Sigmoid colon (tissue), 7 donors: Measurements from ENCODE around the gene PSMB7. TPM values are rescaled to one million over a fixed set of nuclear protein-coding genes. Genes with fewer than 3 reads are reported as not detected.

ENCODE experiments used
- DNase-seq: peaks from one replicate; pipeline ENCODE4 v3.0.0-alpha.2; 2019
- H3K27ac ChIP-seq, 4 donors: fragments of 200-600 bp; sonication (generic); one replicate each; pipeline ENCODE4 v1.5.1; 2016 to 2019; ENCODE audit warnings: mild to moderate bottlenecking in 1 of 4
- H3K27me3 ChIP-seq, 3 donors: fragments of 200-600 bp; sonication (generic); one replicate each; pipeline ENCODE4 v1.5.1; 2019; ENCODE audit warnings: mild to moderate bottlenecking in 1 of 3
- H3K36me3 ChIP-seq, 4 donors: fragments of 200-600 bp; sonication (generic); one replicate each; pipeline ENCODE4 v1.5.1; 2016 to 2019
- H3K4me1 ChIP-seq, 4 donors: fragments of 200-600 bp; sonication (generic); one replicate each; pipeline ENCODE4 v1.5.1; 2017 to 2019
- H3K4me3 ChIP-seq, 4 donors: fragments of 200-600 bp; sonication (generic); one replicate each; pipeline ENCODE4 v1.5.1; 2017 to 2019; ENCODE audit warnings: mild to moderate bottlenecking in 2 of 4, moderate library complexity in 1 of 4
- H3K9me3 ChIP-seq, 4 donors: fragments of 200-600 bp in 3 of 4; sonication (generic) in 3 of 4; one replicate each; pipeline versions ENCODE4 v1.5.1 to v1.6.1; 2013 to 2019
- CTCF ChIP-seq, 4 experiments: fragments of 450-650 bp in 3 of 4; fragments of 200-600 bp in 1 of 4; IDR thresholded peaks; one replicate each; pipeline ENCODE4 v1.5.1; 2016 to 2019; ENCODE audit warnings: antibody characterized with exemption in 4 of 4, mild to moderate bottlenecking in 3 of 4, moderate library complexity in 2 of 4
- EP300 ChIP-seq, 4 donors: sonication (generic); formaldehyde crosslinking; IDR thresholded peaks; one replicate each; pipeline ENCODE4 v1.6.1; 2017; ENCODE audit warnings: antibody characterized with exemption in 4 of 4
- POLR2A ChIP-seq, 2 donors: fragments of 450-650 bp; IDR thresholded peaks; one replicate each; pipeline ENCODE4 v1.6.1; 2016; ENCODE audit warnings: antibody characterized with exemption in 2 of 2, mild to moderate bottlenecking in 2 of 2, moderate library complexity in 2 of 2
- POLR2AphosphoS5 ChIP-seq, 4 donors: sonication (generic); formaldehyde crosslinking; IDR thresholded peaks; one replicate each; pipeline ENCODE4 v1.6.1; 2017; ENCODE audit warnings: antibody characterized with exemption in 4 of 4
- WGBS, 2 donors: extraction: QIAGEN DNeasy Blood & Tissue Kit; methylation state at CpG; one replicate each; pipeline ENCODE4 v1.1.7; 2013; 5-methylcytosine and 5-hydroxymethylcytosine counted together
- intact Hi-C: fragments of 100-400 bp; cut with DNase I; formaldehyde crosslinking; loops from one replicate; pipeline ENCODE4 v1.15.1; 2023
- polyA plus RNA-seq, 3 donors: library from polyadenylated mRNA; stranded (reverse); fragments of 200-250 nt; gene quantifications; one replicate each; pipeline ENCODE4 v1.2.3, GENCODE V29; 2013
- total RNA-seq, 4 donors: library from RNA; depleted of rRNA; stranded (reverse); fragments of >200 nt; gene quantifications; one replicate each; pipeline ENCODE4 v1.1.0, GENCODE V29; 2016
- donor health status: healthy with polysubstance abuse.
- donor health status: Bipolar disorder and iron deficiency.
- donor health status: healthy.

Gene PSMB7
- total and polyA plus RNA-seq, 7 donors, result 136 to 179 (median 171) TPM

GRCh38 chr9:124341455-124342170 lies 73.6 kb downstream of the PSMB7 start:
- Histone ChIP-seq H3K27me3 (no peaks in the 10 kb centered on the region), H3K36me3 (peaks cover 0 to 49% (median 15%) of the 10 kb centered on the region in 4 donors), H3K9me3 (peaks cover 0 to 2% (median 0%) of the 10 kb centered on the region in 4 donors), H3K27ac (peak overlapping the region in 2 of 4 donors; percentile 74 to 79), H3K4me1 (peaks cover 0 to 22% (median 16%) of the 10 kb centered on the region in 4 donors), H3K4me3 (no peak overlapping the region)
- DNase-seq, result no peak
- intact Hi-C loops, result no loop called here
- TF ChIP-seq EP300 (IDR thresholded peaks at IDR 0.05) (no peak), POLR2AphosphoS5 (IDR thresholded peaks at IDR 0.05) (no peak), POLR2A (IDR thresholded peaks at IDR 0.05) (no peak), CTCF (IDR thresholded peaks at IDR 0.05) (no peak)
- 84 to 87% methylated on average over 21 of the region's 21 CpGs for WGBS, 2 donors

DNA sequence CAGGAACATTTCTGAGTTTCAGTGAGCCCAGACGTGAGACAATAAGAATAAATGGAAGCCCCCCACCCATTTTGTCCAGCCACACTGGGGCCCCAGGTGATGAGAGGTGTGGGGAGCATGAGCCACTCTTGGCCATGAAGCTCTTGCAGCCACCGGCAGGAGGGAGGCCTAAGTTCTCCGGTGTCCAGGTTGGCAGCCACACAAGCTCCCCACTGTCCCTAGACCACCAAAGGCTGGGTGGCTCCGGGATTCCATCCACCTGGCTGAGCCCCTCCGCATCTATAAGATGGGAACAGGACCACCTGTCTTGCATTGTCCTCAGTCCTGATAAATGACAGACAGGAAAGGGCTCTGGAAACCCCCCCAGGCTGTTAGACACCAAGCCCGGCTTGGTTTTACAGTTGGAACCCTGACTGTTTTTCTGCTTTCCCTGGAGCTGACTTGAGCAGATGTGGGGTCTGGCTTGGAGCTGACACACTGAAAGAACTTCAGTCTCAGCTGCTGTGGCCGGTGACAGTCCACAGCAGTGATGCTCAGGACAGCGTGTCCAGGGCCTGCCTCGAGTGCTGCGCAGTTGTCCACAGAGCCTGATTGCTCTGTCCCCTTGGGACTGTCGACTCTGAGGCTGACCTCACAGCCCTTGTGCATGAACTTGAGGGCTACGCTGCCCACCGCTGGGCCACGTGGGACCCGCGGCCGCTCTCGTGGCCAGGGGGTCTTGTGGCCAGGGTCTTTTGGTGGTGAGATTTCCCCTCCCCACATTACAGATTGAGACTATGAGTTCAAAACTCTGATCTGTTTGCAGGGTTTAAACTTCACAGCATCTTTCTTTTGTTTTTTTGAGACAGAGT lies 74.8 kb downstream of the PSMB7 start:
- Histone ChIP-seq H3K27ac (no peak overlapping the region), H3K36me3 (peaks cover 0 to 51% (median 13%) of the 10 kb centered on the region in 4 donors), H3K4me3 (no peak overlapping the region), H3K27me3 (no peaks in the 10 kb centered on the region), H3K9me3 (peaks cover 0 to 2% (median 0%) of the 10 kb centered on the region in 4 donors), H3K4me1 (peaks cover 0 to 22% (median 16%) of the 10 kb centered on the region in 4 donors)
- DNase-seq, result no peak
- intact Hi-C loops, result no loop called here
- 89 to 90% methylated on average over 18 of the region's 18 CpGs for whole genome bisulfite sequencing, 2 donors
- TF ChIP-seq EP300 (IDR thresholded peaks at IDR 0.05) (no peak), POLR2AphosphoS5 (IDR thresholded peaks at IDR 0.05) (no peak), POLR2A (IDR thresholded peaks at IDR 0.05) (no peak), CTCF (IDR thresholded peaks at IDR 0.05) (no peak)

GRCh38 chr9:124339603-124340146 lies 75.6 kb downstream of the PSMB7 start:
- Histone ChIP-seq H3K4me3 (no peak overlapping the region), H3K36me3 (peaks cover 0 to 47% (median 10%) of the 10 kb centered on the region in 4 donors), H3K27me3 (no peaks in the 10 kb centered on the region), H3K4me1 (peaks cover 0 to 22% (median 16%) of the 10 kb centered on the region in 4 donors), H3K27ac (no peak overlapping the region), H3K9me3 (peaks cover 0 to 2% (median 0%) of the 10 kb centered on the region in 4 donors)
- intact Hi-C loops, result no loop called here
- TF ChIP-seq EP300 (IDR thresholded peaks at IDR 0.05) (no peak), POLR2A (IDR thresholded peaks at IDR 0.05) (no peak), CTCF (IDR thresholded peaks at IDR 0.05) (no peak), POLR2AphosphoS5 (IDR thresholded peaks at IDR 0.05) (no peak)
- no peak for DNase-seq
- 86 to 89% methylated on average over 13 of the region's 13 CpGs for WGBS, 2 donors

DNA sequence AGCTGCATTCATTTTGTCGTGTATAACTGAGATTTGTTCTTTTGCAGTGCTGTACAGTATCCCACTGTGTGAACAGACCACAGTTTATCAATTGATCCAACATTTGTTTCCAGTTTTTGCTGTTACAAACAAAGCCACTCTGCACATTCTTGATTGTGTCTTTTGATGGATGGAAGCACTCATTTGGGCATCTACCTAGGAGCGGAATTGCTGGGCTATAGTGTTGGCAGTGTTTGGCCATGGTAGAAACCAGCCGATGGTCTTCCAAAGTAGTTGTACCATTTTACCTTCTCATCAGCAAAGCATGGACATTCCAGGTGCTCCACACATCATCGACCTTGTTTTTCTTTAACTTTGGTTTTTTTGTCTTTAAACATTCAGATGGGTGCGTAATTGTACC lies 77.7 kb downstream of the PSMB7 start:
- no peaks in the 10 kb centered on the region for H3K27me3 ChIP-seq
- TF ChIP-seq CTCF (IDR thresholded peaks at IDR 0.05) (no peak), POLR2AphosphoS5 (IDR thresholded peaks at IDR 0.05) (no peak), POLR2A (IDR thresholded peaks at IDR 0.05) (no peak), EP300 (IDR thresholded peaks at IDR 0.05) (no peak)
- peaks cover 0 to 2% (median 0%) of the 10 kb centered on the region in 4 donors for H3K9me3 ChIP-seq
- no peak overlapping the region for H3K4me3 ChIP-seq
- no peak for DNase-seq
- H3K27ac ChIP-seq, result no peak overlapping the region
- H3K4me1 ChIP-seq, result peaks cover 0 to 9% (median 4%) of the 10 kb centered on the region in 4 donors
- intact Hi-C loops, result no loop called here
- H3K36me3 ChIP-seq, result peaks cover 0 to 49% (median 12%) of the 10 kb centered on the region in 4 donors
- 96 to 99% methylated on average over 5 of the region's 5 CpGs for WGBS, 2 donors
